ENCODE data around the gene PRKCA.
"Not testable (repeated sequence)": the region's sequence is repeated elsewhere in the genome, so short reads cannot be mapped to it uniquely, and the experiment has no call there.

Gene PRKCA

GRCh38 chr17:66695098-66695497, 392.7 kb downstream of the PRKCA start:
- DNase-seq = no peak

GRCh38 chr17:66698270-66698669, 395.9 kb downstream of the PRKCA start:
- DNase-seq = no peak

GRCh38 chr17:66701462-66701861, 399.0 kb downstream of the PRKCA start:
- DNase-seq = no peak

GRCh38 chr17:66702106-66702936, 399.9 kb downstream of the PRKCA start:
- DNase-seq = no peak

GRCh38 chr17:66704858-66705520, 402.6 kb downstream of the PRKCA start:
- DNase-seq = no peak

GRCh38 chr17:66706851-66707450, 404.5 kb downstream of the PRKCA start:
- DNase-seq = no peak

GRCh38 chr17:66711401-66711800, 409.0 kb downstream of the PRKCA start:
- no peak for DNase-seq

GRCh38 chr17:66711881-66712321, 409.5 kb downstream of the PRKCA start:
- DNase-seq = no peak

GRCh38 chr17:66712453-66712852, 410.0 kb downstream of the PRKCA start:
- DNase-seq = no peak

GRCh38 chr17:66713021-66713532, 410.7 kb downstream of the PRKCA start:
- not testable (repeated sequence) for DNase-seq

GRCh38 chr17:66713533-66714042, 411.2 kb downstream of the PRKCA start:
- DNase-seq = no peak

GRCh38 chr17:66714046-66715023, 411.9 kb downstream of the PRKCA start:
- no peak for DNase-seq

- DNase-seq = no peak
These were observed 412.8 kb downstream of the PRKCA start for GRCh38 chr17:66715076-66715675.

- no peak for DNase-seq
These were observed 413.3 kb downstream of the PRKCA start for GRCh38 chr17:66715745-66716156.

GRCh38 chr17:66716236-66717026, 414.0 kb downstream of the PRKCA start:
- DNase-seq = no peak

- DNase-seq = no peak
These were observed 415.2 kb downstream of the PRKCA start for GRCh38 chr17:66717641-66718058.

GRCh38 chr17:66720027-66720426, 417.6 kb downstream of the PRKCA start:
- DNase-seq = no peak

- no peak for DNase-seq
These were observed 418.2 kb downstream of the PRKCA start for GRCh38 chr17:66720567-66720966.

GRCh38 chr17:66722341-66722740, 419.9 kb downstream of the PRKCA start:
- no peak for DNase-seq

GRCh38 chr17:66724581-66725341, 422.3 kb downstream of the PRKCA start:
- DNase-seq = no peak

Measured in effector CD8-positive, alpha-beta T cell (primary cell).